HAP-1 (cell line): ENCODE measurements around the gene CWC27.

Experiments used
- DNase-seq, 2 experiments: peaks; one replicate each; pipeline ENCODE4 v3.0.0-alpha.2; 2016 to 2020; ENCODE audit warnings: low spot score in 2 of 2
- H3K27me3 ChIP-seq: fragments of 250-450 bp; sonication (Bioruptor Pico); 2 replicates; pipeline ENCODE4 v1.5.1; 2020; ENCODE audit warnings: low read depth, mild to moderate bottlenecking, moderate library complexity
- H3K36me3 ChIP-seq: fragments of 250-450 bp; sonication (Bioruptor Pico); replicated peaks from 2 replicates; pipeline ENCODE4 v1.5.1; 2020; ENCODE audit warnings: mild to moderate bottlenecking
- H3K4me1 ChIP-seq: fragments of 250-450 bp; sonication (Bioruptor Pico); 2 replicates; pipeline ENCODE4 v1.5.1; 2020; ENCODE audit warnings: mild to moderate bottlenecking
- H3K4me3 ChIP-seq: fragments of 250-450 bp; sonication (Bioruptor Pico); 2 replicates; pipeline ENCODE4 v1.5.1; 2020; ENCODE audit warnings: mild to moderate bottlenecking, moderate library complexity
- H3K9me3 ChIP-seq: fragments of 250-450 bp; sonication (Bioruptor Pico); 2 replicates; pipeline ENCODE4 v1.5.1; 2020; ENCODE audit warnings: mild to moderate bottlenecking, moderate library complexity
- in situ Hi-C: fragments of 300-500 bp; cut with MboI; formaldehyde crosslinking; loops from 3 replicates; pipeline ENCODE4 v1.14.3; 2020; ENCODE audit warnings: low sequenced_read_pairs, inconsistent platforms, mixed read lengths

The CWC27 gene

DNA sequence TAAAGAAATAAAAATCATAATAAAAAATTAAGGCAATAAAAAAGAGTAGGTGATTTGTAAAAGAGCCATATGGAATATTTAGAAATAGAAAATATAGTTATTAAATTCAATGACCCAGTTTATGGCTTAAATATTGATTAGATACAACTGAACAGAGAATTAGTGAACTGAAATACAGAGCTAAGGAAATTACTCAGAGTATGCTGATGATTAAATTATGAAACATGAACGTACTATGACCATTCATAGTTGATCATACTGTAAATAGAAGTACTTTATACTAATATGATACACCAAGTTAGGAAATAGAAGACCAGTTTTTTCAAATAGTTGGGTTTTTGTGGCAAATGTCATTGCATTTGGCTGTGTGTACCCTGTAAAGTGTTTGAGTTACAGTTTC lies 194.5 kb downstream of the CWC27 start:
- H3K36me3 ChIP-seq = no peaks in the 10 kb centered on the region
- H3K4me3 ChIP-seq = no peak overlapping the region
- DNase-seq = no peak
- no peaks in the 10 kb centered on the region for H3K9me3 ChIP-seq
- no peaks in the 10 kb centered on the region for H3K27me3 ChIP-seq
- H3K4me1 ChIP-seq = no peaks in the 10 kb centered on the region
- in situ Hi-C loops = loop anchor here (25.0 kb wide), 1 partner anchor 524 kb away; the partner anchor contains the start of gene ADAMTS6

DNA sequence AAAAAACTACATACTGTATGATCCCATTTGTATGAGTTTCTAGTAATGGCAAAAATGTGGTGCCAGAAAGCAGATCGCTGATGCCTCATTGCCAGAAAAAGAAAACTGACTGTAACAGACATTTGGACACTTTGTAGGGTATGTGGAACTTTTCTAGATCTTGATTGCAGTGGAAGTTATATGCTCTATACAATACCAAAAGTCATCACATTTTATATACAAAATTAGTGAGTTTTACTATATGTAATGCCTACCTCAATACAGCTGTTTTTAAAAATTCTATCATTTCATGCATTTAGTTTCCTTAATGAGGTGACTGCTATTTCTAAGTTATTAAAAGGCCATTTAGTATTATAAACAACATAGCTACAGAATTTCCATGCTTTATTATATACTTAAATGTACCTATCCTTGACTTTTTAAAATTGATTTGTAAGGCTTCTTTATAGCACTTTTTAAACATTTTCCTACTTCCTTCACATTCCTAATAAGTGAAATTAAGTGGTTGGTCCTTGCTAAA lies 199.9 kb downstream of the CWC27 start:
- Histone ChIP-seq H3K4me1 (no peaks in the 10 kb centered on the region), H3K36me3 (no peaks in the 10 kb centered on the region; the same call in 1 of the 2 replicates), H3K4me3 (no peak overlapping the region), H3K27me3 (no peaks in the 10 kb centered on the region), H3K9me3 (no peaks in the 10 kb centered on the region)
- in situ Hi-C loops = loop anchor here (25.0 kb wide), 1 partner anchor 519 kb away; the partner anchor contains the start of gene ADAMTS6
- no peak for DNase-seq

DNA sequence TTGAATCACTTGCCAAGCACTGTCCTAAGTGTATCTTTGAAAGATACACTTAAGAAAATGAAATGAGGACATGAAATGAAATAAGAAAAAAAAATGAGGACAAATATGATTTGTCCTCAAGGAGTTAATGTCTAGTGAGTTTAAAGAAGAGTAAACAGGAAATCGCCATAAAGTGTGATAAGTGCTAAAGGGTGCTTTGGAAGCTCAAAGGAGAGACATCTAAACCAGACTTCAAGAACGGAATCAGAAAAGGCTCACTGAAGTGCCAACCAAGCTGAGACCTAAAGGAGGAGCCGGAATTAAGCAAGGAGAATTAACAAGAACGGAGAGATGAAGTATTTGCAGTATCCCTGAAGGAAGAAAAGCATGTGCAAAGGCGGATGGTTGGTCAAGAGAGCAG lies 200.8 kb downstream of the CWC27 start:
- no peak for DNase-seq
- H3K4me3 ChIP-seq = no peak overlapping the region
- H3K27me3 ChIP-seq = no peaks in the 10 kb centered on the region
- no peaks in the 10 kb centered on the region for H3K4me1 ChIP-seq
- in situ Hi-C loops = loop anchor here (25.0 kb wide), 1 partner anchor 518 kb away; the partner anchor contains the start of gene ADAMTS6
- H3K36me3 ChIP-seq = no peaks in the 10 kb centered on the region; the same call in 1 of the 2 replicates
- H3K9me3 ChIP-seq = no peaks in the 10 kb centered on the region

DNA sequence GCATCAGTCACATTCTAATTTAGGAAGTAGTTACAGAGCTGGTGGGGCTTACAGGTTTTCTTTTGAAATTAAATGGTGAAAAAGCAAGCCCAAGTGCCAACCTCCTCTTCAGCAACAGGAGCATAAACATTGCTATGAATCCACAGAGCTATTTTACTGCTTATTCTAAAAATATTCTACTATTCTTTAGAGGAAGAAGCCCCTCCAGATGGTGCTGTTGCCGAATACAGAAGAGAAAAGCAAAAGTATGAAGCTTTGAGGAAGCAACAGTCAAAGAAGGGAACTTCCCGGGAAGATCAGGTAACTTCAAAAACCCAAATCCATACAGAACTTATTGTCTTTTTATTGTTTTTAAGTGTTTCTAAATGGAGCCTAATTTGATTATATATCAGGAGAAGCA lies 202.8 kb downstream of the CWC27 start:
- Histone ChIP-seq H3K36me3 (no peaks in the 10 kb centered on the region; the same call in 1 of the 2 replicates), H3K4me1 (no peaks in the 10 kb centered on the region), H3K4me3 (no peak overlapping the region), H3K9me3 (no peaks in the 10 kb centered on the region), H3K27me3 (no peaks in the 10 kb centered on the region)
- in situ Hi-C loops = loop anchor here (25.0 kb wide), 1 partner anchor 516 kb away; the partner anchor contains the start of gene ADAMTS6
- no peak for DNase-seq

DNA sequence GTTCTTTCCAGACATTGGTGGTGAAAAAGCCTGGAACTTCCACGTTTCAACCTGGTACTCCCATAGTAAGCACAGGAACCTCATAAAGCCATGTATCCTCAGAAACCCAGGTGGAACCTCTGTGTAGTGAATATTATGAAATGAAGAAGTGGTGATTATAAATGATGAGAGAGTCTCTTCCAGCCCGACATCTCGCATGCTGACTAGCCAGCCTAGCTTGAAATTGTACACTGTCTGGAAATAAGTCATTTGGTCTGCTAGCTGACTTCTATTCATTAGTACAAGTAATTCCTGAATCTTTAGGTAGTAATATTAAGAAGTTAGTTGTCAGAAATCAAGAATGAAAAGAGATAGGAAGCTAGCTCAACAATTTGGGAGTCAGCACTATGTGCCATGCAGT lies 203.3 kb downstream of the CWC27 start:
- DNase-seq = no peak
- H3K4me1 ChIP-seq = no peaks in the 10 kb centered on the region
- H3K9me3 ChIP-seq = no peaks in the 10 kb centered on the region
- no peak overlapping the region for H3K4me3 ChIP-seq
- in situ Hi-C loops = loop anchor here (25.0 kb wide), 1 partner anchor 515 kb away; the partner anchor contains the start of gene ADAMTS6
- no peaks in the 10 kb centered on the region for H3K27me3 ChIP-seq
- H3K36me3 ChIP-seq = no peaks in the 10 kb centered on the region; the same call in 1 of the 2 replicates

DNA sequence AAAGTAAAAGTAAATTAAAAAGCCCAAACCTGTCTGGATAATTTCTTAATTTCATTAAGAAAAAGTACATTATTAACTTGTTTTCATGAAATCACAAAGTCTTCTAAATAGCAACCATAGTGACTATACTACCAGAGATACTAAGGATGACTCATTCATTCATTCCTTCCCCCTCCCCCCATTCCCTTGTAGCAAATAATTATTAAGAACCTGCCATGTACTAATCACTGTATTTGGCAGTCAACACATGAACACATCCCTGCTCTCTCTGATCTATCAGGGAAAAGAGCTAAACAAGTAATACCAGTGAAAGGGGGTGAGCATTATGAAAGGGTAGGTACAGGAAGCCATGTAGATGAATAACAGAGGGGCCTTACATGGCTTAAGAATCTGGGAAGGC lies 203.9 kb downstream of the CWC27 start:
- H3K4me1 ChIP-seq = no peaks in the 10 kb centered on the region
- in situ Hi-C loops = loop anchor here (25.0 kb wide), 1 partner anchor 515 kb away; the partner anchor contains the start of gene ADAMTS6
- no peak for DNase-seq

DNA sequence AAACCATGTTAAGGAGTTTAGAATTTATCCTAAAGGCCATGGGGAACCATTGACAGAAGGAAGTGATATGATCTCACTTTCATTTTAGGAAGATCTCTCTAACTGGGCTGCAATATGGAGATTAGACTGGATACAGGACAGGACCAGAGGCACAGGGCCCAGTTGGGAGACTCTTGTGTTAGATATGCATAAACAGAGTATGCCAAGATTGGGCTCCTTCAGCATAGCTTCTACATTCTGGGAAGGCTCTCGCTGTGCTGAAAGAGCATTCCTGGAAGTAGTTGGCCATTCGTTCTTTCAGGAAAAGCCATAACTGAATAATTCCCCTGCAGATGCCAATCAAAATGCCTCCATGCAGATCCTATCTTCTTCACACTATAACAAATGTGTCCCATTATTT lies 204.5 kb downstream of the CWC27 start:
- DNase-seq = no peak
- H3K9me3 ChIP-seq = no peaks in the 10 kb centered on the region
- no peaks in the 10 kb centered on the region; the same call in 1 of the 2 replicates for H3K36me3 ChIP-seq
- no peak overlapping the region for H3K4me3 ChIP-seq
- H3K4me1 ChIP-seq = no peaks in the 10 kb centered on the region
- H3K27me3 ChIP-seq = no peaks in the 10 kb centered on the region
- in situ Hi-C loops = loop anchor here (25.0 kb wide), 1 partner anchor 514 kb away; the partner anchor contains the start of gene ADAMTS6

More for the DNA sequence above, 203.9 kb downstream of the CWC27 start:
- Histone ChIP-seq H3K27me3 (no peaks in the 10 kb centered on the region), H3K9me3 (no peaks in the 10 kb centered on the region), H3K4me3 (no peak overlapping the region), H3K36me3 (no peaks in the 10 kb centered on the region; the same call in 1 of the 2 replicates)

DNA sequence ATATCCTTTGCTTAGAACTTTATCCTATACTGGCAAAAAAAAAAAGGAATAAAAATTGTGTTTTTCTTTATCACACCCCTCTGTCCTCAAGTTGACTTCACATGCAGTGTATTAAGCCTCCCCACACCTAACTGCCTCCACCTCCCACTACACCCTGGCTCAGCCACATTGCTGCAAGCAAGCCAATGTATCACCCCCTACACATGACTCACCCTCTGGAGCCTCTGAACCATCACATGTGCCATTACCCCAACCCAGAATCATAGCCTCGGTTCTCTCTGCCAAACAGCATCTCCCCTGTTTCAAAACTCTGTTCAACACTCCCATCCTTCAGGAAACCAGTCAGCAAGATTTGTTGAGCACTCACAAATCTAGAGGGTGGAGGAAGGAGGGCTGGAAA lies 209.0 kb downstream of the CWC27 start:
- Histone ChIP-seq H3K4me1 (no peaks in the 10 kb centered on the region), H3K36me3 (no peaks in the 10 kb centered on the region; the same call in 1 of the 2 replicates), H3K9me3 (no peaks in the 10 kb centered on the region), H3K27me3 (no peaks in the 10 kb centered on the region), H3K4me3 (no peak overlapping the region)
- DNase-seq = no peak
- in situ Hi-C loops = no loop called here

DNA sequence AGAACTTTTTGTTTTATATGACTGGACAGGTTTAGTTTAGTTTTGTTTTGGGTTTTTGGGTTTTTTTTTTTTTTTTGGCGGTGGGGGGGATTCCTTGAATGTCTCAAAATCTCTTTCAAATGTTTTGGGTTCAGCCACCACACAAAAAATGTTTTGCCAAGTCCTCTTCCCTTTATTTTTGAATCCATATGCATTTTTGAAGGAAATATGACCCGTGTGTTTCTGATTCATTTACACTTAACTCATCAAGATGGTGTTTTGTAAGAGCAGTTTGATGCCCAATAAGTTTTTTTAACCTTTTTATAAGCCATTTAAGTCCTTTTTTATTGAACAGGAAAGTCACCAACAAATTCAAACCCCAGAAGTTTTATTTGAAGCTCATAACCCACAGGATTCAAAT lies 209.8 kb downstream of the CWC27 start:
- no peaks in the 10 kb centered on the region for H3K36me3 ChIP-seq
- no peak overlapping the region for H3K4me3 ChIP-seq
- in situ Hi-C loops = no loop called here
- H3K9me3 ChIP-seq = no peaks in the 10 kb centered on the region
- no peak for DNase-seq
- no peaks in the 10 kb centered on the region for H3K4me1 ChIP-seq
- H3K27me3 ChIP-seq = no peaks in the 10 kb centered on the region

DNA sequence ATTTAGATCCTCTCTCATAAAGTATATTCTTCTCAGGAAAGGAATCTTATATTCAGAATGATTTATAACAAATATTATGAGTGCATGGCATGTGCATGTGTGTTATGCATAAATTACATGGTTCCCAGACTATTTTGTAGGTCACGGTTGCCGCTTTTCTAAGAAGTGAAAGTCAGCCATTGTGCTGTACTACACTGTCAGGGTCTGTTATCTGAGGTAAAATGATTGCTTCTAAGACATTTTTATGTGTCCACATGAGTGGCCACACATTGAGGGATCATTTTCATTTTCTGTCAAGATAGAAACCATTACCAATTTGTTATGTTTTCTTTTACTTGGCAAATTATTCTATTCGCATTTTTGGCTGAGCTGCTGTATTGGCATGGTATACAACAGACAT lies 210.8 kb downstream of the CWC27 start:
- DNase-seq = no peak
- Histone ChIP-seq H3K36me3 (no peaks in the 10 kb centered on the region), H3K4me3 (no peak overlapping the region), H3K27me3 (no peaks in the 10 kb centered on the region), H3K9me3 (no peaks in the 10 kb centered on the region), H3K4me1 (no peaks in the 10 kb centered on the region)
- in situ Hi-C loops = no loop called here

DNA sequence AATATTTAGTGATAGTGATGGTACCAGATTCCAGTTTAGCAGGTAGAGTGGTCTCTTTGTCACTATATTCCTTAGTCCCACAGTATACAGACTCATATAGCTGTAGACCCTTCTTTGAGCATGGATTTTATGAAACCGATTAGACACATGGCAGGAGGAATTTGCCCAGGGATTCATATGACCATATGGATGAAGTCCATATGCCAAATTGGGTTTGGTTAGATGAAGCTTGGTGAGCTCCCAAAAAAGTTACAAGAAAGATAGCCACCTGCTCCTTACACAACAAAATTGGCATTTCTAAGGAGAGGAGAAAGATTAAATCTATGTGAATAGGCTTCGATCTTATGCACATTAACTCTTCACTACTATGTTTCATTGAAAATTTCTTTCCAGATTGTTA lies 211.4 kb downstream of the CWC27 start:
- no peak for DNase-seq
- no peaks in the 10 kb centered on the region for H3K27me3 ChIP-seq
- no peaks in the 10 kb centered on the region for H3K9me3 ChIP-seq
- H3K36me3 ChIP-seq = no peaks in the 10 kb centered on the region
- no peaks in the 10 kb centered on the region for H3K4me1 ChIP-seq
- no peak overlapping the region for H3K4me3 ChIP-seq
- in situ Hi-C loops = no loop called here

DNA sequence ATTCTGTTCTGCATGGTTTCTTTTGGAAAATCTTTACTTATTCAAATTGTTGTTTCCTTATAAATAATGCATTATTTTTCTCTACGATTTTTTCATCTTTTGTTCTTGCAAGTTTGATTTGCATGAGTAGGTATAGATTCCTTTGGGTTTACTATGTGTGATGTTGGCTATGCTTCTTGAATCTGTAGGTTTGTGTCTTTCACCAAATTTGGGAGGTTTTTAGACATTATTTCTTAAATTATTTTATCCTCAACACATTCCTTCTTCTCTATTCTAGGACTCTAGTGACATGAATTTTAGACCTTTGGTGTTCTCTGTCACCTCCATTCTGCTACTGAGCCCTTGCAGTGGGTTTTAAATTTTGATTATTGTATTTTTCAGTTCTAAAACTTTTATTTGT lies 219.0 kb downstream of the CWC27 start:
- in situ Hi-C loops = no loop called here
- no peak for DNase-seq

DNA sequence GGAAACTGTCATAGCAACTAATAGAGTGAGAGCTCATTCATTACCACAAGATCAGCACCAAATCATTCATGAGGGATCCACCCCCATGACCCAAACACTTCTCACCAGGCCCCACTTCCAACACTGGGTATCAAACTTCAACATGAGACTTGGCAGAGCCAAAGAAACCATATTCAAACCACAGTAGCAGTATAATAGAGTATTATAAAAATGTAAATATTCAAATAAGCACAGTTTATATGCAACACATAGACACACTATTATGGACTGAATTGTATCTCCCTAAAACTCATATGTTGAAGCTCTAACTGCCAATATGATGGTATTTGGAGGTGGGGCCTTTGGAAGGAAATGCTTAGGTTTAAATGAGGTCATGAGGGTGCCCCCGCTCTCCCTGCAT lies 240.5 kb downstream of the CWC27 start:
- H3K36me3 ChIP-seq = no peaks in the 10 kb centered on the region
- no peak for DNase-seq
- H3K27me3 ChIP-seq = no peaks in the 10 kb centered on the region
- H3K4me3 ChIP-seq = no peak overlapping the region
- no peaks in the 10 kb centered on the region for H3K4me1 ChIP-seq
- in situ Hi-C loops = no loop called here
- H3K9me3 ChIP-seq = no peaks in the 10 kb centered on the region

More for the DNA sequence above, 219.0 kb downstream of the CWC27 start:
- H3K27me3 ChIP-seq = no peaks in the 10 kb centered on the region
- no peaks in the 10 kb centered on the region for H3K4me1 ChIP-seq
- no peak overlapping the region for H3K4me3 ChIP-seq
- no peaks in the 10 kb centered on the region for H3K36me3 ChIP-seq
- no peaks in the 10 kb centered on the region for H3K9me3 ChIP-seq

DNA sequence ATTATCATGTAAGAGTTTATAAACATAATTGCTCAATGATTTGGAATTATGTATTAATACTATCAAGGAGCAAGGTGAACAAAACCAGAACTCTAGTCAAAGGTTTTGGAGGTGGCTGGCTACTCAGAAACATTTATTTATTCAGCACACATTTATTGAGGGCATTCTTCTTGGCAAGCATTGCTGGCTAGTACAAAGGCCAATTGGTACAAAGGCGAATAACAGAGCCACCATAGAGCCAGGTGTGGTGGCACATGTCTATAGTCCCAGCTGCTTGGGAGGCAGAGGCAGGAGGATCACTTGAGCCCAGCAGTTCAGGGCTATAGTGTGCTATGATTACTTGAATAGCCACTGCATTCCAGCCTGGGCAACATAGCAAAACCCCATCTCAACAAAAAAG lies 242.1 kb downstream of the CWC27 start:
- Histone ChIP-seq H3K4me3 (no peak overlapping the region), H3K36me3 (no peaks in the 10 kb centered on the region), H3K9me3 (no peaks in the 10 kb centered on the region), H3K27me3 (no peaks in the 10 kb centered on the region), H3K4me1 (no peaks in the 10 kb centered on the region)
- in situ Hi-C loops = no loop called here
- no peak for DNase-seq
